BLaER1 (cell line): ENCODE results near the gene FIZ1.
A peak's percentile ranks its signal among the peaks of the same experiment; 100 is the strongest.

Source experiments
- H3K27ac ChIP-seq: shearing (Covaris generic); formaldehyde crosslinking; 2 replicates; pipeline ENCODE4 v1.8.1; 2022
- H3K27me3 ChIP-seq: shearing (Covaris generic); formaldehyde crosslinking; 2 replicates; pipeline ENCODE4 v1.8.1; 2022
- H3K36me3 ChIP-seq: shearing (Covaris generic); formaldehyde crosslinking; 2 replicates; pipeline ENCODE4 v1.8.1; 2022
- H3K4me1 ChIP-seq: shearing (Covaris generic); formaldehyde crosslinking; 2 replicates; pipeline ENCODE4 v1.8.1; 2022
- H3K4me2 ChIP-seq: shearing (Covaris generic); formaldehyde crosslinking; 2 replicates; pipeline ENCODE4 v1.8.1; 2022
- H3K4me3 ChIP-seq: shearing (Covaris generic); formaldehyde crosslinking; 2 replicates; pipeline ENCODE4 v1.8.1; 2022
- H3K9ac ChIP-seq: shearing (Covaris generic); formaldehyde crosslinking; 2 replicates; pipeline ENCODE4 v1.8.1; 2022
- H3K9me3 ChIP-seq: shearing (Covaris generic); formaldehyde crosslinking; 2 replicates; pipeline ENCODE4 v1.8.1; 2022
- H4K20me1 ChIP-seq: shearing (Covaris generic); formaldehyde crosslinking; 2 replicates; pipeline ENCODE4 v1.8.1; 2022
- Cebpa-rat ChIP-seq: shearing (Covaris generic); IDR thresholded peaks from 2 replicates; pipeline ENCODE4 v1.8.1; 2022

FIZ1 gene

GRCh38 chr19:55643003-55643886, 43.9 kb upstream of the FIZ1 start, which contains the start of gene ZNF581:
TSS of gene ZNF581 (plus strand) at chr19:55643649. CDS start at chr19:55644572, 923 bp downstream.
- Histone ChIP-seq H3K9me3 (no peaks in the 10 kb centered on the region), H3K4me1 (peaks cover 71% of the 10 kb centered on the region), H3K27me3 (no peaks in the 10 kb centered on the region), H3K4me2 (peak within 1 kb of the TSS; percentile 98), H3K36me3 (peaks cover 27% of the 10 kb centered on the region), H3K4me3 (peak within 1 kb of the TSS; percentile 89), H4K20me1 (peaks cover 14% of the 10 kb centered on the region; the same call in 1 of the 2 replicates), H3K27ac (peak within 1 kb of the TSS; percentile 92), H3K9ac (peak within 1 kb of the TSS; percentile 94)
- TF ChIP-seq Cebpa-rat, result no peak

DNA sequence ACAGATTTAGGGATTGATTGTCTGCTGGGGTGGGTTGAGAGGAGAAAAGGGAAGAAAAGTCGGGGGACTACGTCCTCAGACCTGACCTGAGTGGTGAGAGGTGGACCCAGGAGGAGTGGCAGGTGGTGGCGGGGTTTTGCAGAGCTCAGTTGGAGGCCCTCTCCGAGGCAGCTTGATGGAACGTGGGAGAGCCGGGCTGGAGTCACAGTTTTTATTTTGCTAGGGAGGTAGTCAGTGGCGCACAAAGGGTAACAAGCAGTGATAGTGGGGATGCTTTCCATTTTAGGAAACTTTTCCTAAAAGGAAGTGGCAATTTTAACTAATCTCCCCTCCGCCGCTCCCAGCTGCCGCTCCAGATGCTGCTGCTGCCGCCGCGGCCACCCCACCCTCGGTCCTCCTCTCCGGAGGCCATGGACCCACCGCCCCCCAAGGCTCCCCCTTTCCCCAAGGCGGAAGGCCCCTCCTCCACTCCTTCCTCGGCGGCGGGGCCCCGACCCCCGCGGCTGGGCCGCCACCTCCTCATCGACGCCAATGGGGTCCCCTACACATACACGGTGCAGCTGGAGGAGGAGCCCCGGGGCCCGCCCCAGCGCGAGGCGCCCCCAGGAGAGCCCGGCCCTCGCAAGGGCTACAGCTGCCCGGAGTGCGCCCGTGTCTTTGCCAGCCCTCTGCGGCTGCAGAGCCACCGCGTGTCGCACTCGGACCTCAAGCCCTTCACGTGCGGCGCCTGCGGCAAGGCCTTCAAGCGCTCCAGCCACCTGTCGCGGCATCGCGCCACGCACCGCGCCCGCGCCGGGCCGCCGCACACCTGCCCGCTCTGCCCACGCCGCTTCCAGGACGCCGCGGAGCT, 43.1 kb upstream of the FIZ1 start:
- Histone ChIP-seq H3K4me1 (peaks cover 74% of the 10 kb centered on the region), H3K9ac (peak overlapping the region; percentile 94), H4K20me1 (peaks cover 14% of the 10 kb centered on the region; the same call in 1 of the 2 replicates), H3K27ac (peak overlapping the region; percentile 92), H3K4me2 (peak overlapping the region; percentile 98), H3K4me3 (peak overlapping the region; percentile 89), H3K27me3 (no peaks in the 10 kb centered on the region), H3K36me3 (peaks cover 30% of the 10 kb centered on the region), H3K9me3 (no peaks in the 10 kb centered on the region)
- no peak for TF ChIP-seq Cebpa-rat

DNA sequence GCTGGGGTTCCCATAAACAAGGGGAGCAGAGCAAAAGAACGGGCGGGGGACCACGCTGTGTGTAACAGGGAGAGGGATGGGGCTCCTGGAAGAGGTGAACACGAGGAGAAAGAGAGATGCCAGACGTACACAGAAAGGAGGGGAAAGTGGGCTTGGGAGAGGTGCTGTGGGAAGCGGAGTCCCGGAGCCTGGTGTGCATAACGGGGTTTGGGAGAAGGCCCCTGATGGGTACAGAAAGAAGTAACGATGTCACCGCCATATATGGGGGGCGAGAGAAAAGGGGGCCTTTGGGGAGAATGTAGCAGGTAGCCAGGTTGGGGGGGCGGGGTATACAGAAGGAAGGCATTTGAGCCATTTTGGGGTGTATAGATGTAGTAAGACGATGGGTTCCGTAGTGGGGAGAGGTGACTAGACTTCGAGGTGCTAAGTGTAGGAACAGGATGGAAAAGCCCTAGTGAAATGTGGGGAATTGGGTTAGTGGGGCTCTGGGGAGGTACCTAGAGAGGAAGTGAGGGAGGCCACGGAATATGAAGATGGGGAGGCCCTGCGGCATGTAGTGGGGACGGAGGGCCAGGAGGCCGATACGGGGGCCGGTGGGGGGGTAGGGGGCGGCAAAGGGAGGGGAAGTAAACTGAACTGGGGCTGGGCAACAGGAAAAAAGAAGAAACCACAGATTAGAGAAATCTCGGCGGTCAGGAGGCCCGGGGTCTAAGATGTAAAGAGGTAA, 42.3 kb upstream of the FIZ1 start:
- no peak for TF ChIP-seq Cebpa-rat
- Histone ChIP-seq H3K4me2 (peak overlapping the region; percentile 98), H3K36me3 (peaks cover 27% of the 10 kb centered on the region), H3K4me3 (peak overlapping the region; percentile 89), H3K9me3 (no peaks in the 10 kb centered on the region), H4K20me1 (peaks cover 14% of the 10 kb centered on the region; the same call in 1 of the 2 replicates), H3K9ac (peak overlapping the region; percentile 94), H3K4me1 (peaks cover 74% of the 10 kb centered on the region), H3K27me3 (no peaks in the 10 kb centered on the region), H3K27ac (peak overlapping the region; percentile 92)

- H3K4me2 ChIP-seq, result peak within 1 kb of the TSS; percentile 98
- peak within 1 kb of the TSS; percentile 89 for H3K4me3 ChIP-seq
- H3K9me3 ChIP-seq, result no peaks in the 10 kb centered on the region
- no peak for TF ChIP-seq Cebpa-rat
- H3K27me3 ChIP-seq, result no peaks in the 10 kb centered on the region
- peaks cover 14% of the 10 kb centered on the region; the same call in 1 of the 2 replicates for H4K20me1 ChIP-seq
- H3K36me3 ChIP-seq, result peaks cover 23% of the 10 kb centered on the region
- H3K27ac ChIP-seq, result peak within 1 kb of the TSS; percentile 92
- H3K4me1 ChIP-seq, result peaks cover 75% of the 10 kb centered on the region
- peak within 1 kb of the TSS; percentile 94 for H3K9ac ChIP-seq
Measured at GRCh38 chr19:55640577-55641425, 41.5 kb upstream of the FIZ1 start, which contains the start of gene ZNF580. TSS of gene ZNF580 (plus strand) at chr19:55641002. CDS start at chr19:55642509, 1,507 bp downstream.

- peak overlapping the region; percentile 92 for H3K27ac ChIP-seq
- H3K27me3 ChIP-seq, result no peaks in the 10 kb centered on the region
- H4K20me1 ChIP-seq, result peaks cover 11% of the 10 kb centered on the region; the same call in 1 of the 2 replicates
- H3K4me2 ChIP-seq, result peak overlapping the region; percentile 98
- peak overlapping the region; percentile 89 for H3K4me3 ChIP-seq
- peaks cover 75% of the 10 kb centered on the region for H3K4me1 ChIP-seq
- peak overlapping the region; percentile 94 for H3K9ac ChIP-seq
- peaks cover 16% of the 10 kb centered on the region for H3K36me3 ChIP-seq
- TF ChIP-seq Cebpa-rat, result no peak
- H3K9me3 ChIP-seq, result no peaks in the 10 kb centered on the region
Measured at GRCh38 chr19:55640043-55640576, 40.8 kb upstream of the FIZ1 start.

GRCh38 chr19:55638864-55639359, 39.6 kb upstream of the FIZ1 start:
- Histone ChIP-seq H3K27ac (peak overlapping the region; percentile 92), H3K4me2 (peak overlapping the region; percentile 98), H3K27me3 (no peaks in the 10 kb centered on the region; the same call in 1 of the 2 replicates), H3K36me3 (peaks cover 7% of the 10 kb centered on the region), H3K4me3 (no peak overlapping the region), H4K20me1 (no peaks in the 10 kb centered on the region), H3K4me1 (peaks cover 70% of the 10 kb centered on the region), H3K9ac (peak overlapping the region; percentile 94; the same call in 1 of the 2 replicates), H3K9me3 (no peaks in the 10 kb centered on the region)
- TF ChIP-seq Cebpa-rat, result no peak

DNA sequence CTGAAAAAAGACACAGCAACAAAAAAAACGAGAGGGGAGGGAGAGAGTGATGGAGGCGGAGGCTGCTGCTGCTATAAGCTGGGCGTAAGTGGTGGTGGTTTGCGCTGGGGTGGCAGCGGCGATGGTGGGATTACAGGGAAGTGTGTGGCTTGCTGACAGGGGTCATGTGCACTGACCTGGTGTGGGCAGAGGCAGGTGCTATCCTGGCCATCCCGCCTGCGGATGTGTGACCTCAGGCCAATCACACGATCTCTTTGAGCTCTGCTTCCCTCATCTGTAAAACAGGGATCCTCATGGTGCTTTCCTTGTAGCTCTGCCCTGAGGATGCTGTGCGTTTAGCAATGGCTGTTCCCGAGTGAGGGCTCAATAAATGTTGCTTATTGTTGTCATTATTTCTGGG, 38.2 kb upstream of the FIZ1 start:
- H3K9ac ChIP-seq, result 0 out of 2 replicates have a peak overlapping the region, but pooled peaks have one; percentile 1
- no peak overlapping the region for H3K4me2 ChIP-seq
- peaks cover 7% of the 10 kb centered on the region for H3K36me3 ChIP-seq
- no peak overlapping the region for H3K27ac ChIP-seq
- H3K9me3 ChIP-seq, result no peaks in the 10 kb centered on the region
- H3K4me1 ChIP-seq, result peaks cover 76% of the 10 kb centered on the region
- no peak overlapping the region for H3K4me3 ChIP-seq
- no peak for TF ChIP-seq Cebpa-rat
- H4K20me1 ChIP-seq, result no peaks in the 10 kb centered on the region
- no peaks in the 10 kb centered on the region; the same call in 1 of the 2 replicates for H3K27me3 ChIP-seq

- no peaks in the 10 kb centered on the region for H3K9me3 ChIP-seq
- no peak for TF ChIP-seq Cebpa-rat
- H4K20me1 ChIP-seq, result no peaks in the 10 kb centered on the region
- peak overlapping the region; percentile 27; the same call in 1 of the 2 replicates for H3K27ac ChIP-seq
- peaks cover 7% of the 10 kb centered on the region for H3K36me3 ChIP-seq
- H3K4me1 ChIP-seq, result peaks cover 79% of the 10 kb centered on the region
- H3K27me3 ChIP-seq, result no peaks in the 10 kb centered on the region; the same call in 1 of the 2 replicates
- peak overlapping the region; percentile 89; the same call in 1 of the 2 replicates for H3K4me3 ChIP-seq
- H3K4me2 ChIP-seq, result peak overlapping the region; percentile 97
- H3K9ac ChIP-seq, result peak overlapping the region; percentile 32; the same call in 1 of the 2 replicates
Measured at GRCh38 chr19:55636723-55637122, 37.4 kb upstream of the FIZ1 start.
